Measurements from ENCODE around the gene PRICKLE2. TPM values are rescaled to one million over a fixed set of nuclear protein-coding genes. Genes with fewer than 3 reads are reported as not detected.

PRICKLE2 gene
- total RNA-seq, 1 donor from 2014 or later = not detected

DNA sequence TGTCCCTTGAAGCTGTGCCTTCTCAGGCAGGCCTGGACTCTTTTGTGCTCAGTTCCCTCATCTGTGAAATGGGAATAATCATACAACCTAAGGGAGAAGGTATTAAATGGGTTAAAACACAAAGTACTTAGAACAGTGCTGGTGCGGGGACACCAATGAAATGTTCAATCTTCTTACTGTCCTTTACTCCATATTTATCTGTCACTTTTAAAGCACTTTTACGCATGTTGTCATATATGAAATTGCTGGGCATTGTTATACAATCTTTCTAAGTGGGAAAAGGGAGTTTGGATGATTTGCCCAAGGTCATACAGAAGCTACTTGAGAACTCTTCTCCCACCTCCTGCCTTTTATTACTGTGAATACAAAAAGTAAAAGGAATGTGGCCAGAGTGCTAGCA lies 114.2 kb downstream of the PRICKLE2 start:
- Mint-ChIP-seq H3K9me3 (no peaks in the 10 kb centered on the region), H3K27me3 (ENCODE audit: insufficient read depth) (no peaks in the 10 kb centered on the region), H3K4me3 (no peak overlapping the region), H3K4me1 (ENCODE audit: low read depth) (no peaks in the 10 kb centered on the region), H3K27ac (no peak overlapping the region), H3K36me3 (ENCODE audit: low read depth) (no peaks in the 10 kb centered on the region)
- intact Hi-C loops (cut with micrococcal nuclease) = no loop called here
- no peak for DNase-seq (ENCODE audit: low spot score)

DNA sequence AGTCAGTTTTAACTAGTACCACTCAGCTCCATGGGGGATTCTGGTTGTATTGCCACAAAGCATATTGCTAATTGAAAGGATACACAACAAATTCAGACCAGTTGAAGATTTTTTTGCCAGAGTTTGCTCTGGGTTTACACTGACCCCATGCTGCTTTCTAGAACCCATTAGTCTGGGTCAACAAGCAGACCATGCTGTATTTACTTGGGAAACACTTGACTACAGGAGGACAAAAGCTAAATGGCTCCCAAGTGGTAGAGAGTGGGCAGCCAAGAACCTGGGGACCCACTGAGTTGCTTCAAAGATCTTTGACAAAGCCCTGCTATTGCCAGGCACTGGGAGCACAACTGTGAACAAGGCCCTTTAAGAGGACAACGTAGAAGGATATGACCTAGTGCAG lies 115.2 kb downstream of the PRICKLE2 start:
- intact Hi-C loops (cut with micrococcal nuclease) = no loop called here
- Mint-ChIP-seq H3K4me3 (no peak overlapping the region), H3K36me3 (ENCODE audit: low read depth) (no peaks in the 10 kb centered on the region)

GRCh38 chr3:64109438-64109837 lies 115.8 kb downstream of the PRICKLE2 start:
- DNase-seq (ENCODE audit: low spot score) = no peak
- intact Hi-C loops (cut with micrococcal nuclease) = no loop called here
- Mint-ChIP-seq H3K36me3 (ENCODE audit: low read depth) (no peaks in the 10 kb centered on the region), H3K4me1 (ENCODE audit: low read depth) (no peaks in the 10 kb centered on the region), H3K27ac (no peak overlapping the region), H3K27me3 (ENCODE audit: insufficient read depth) (no peaks in the 10 kb centered on the region), H3K9me3 (no peaks in the 10 kb centered on the region), H3K4me3 (no peak overlapping the region)

More for the DNA sequence above, 115.2 kb downstream of the PRICKLE2 start:
- Mint-ChIP-seq H3K27ac (no peak overlapping the region), H3K4me1 (ENCODE audit: low read depth) (no peaks in the 10 kb centered on the region), H3K27me3 (ENCODE audit: insufficient read depth) (no peaks in the 10 kb centered on the region), H3K9me3 (no peaks in the 10 kb centered on the region)
- no peak for DNase-seq (ENCODE audit: low spot score)

- intact Hi-C loops (cut with micrococcal nuclease) = no loop called here
- H3K27me3 Mint-ChIP-seq (ENCODE audit: insufficient read depth) = no peaks in the 10 kb centered on the region
- H3K9me3 Mint-ChIP-seq = no peaks in the 10 kb centered on the region
- DNase-seq (ENCODE audit: low spot score) = no peak
- H3K4me3 Mint-ChIP-seq = no peak overlapping the region
- no peak overlapping the region for H3K27ac Mint-ChIP-seq
- no peaks in the 10 kb centered on the region for H3K4me1 Mint-ChIP-seq (ENCODE audit: low read depth)
- H3K36me3 Mint-ChIP-seq (ENCODE audit: low read depth) = no peaks in the 10 kb centered on the region
These were observed 116.4 kb downstream of the PRICKLE2 start for GRCh38 chr3:64108784-64109317.

DNA sequence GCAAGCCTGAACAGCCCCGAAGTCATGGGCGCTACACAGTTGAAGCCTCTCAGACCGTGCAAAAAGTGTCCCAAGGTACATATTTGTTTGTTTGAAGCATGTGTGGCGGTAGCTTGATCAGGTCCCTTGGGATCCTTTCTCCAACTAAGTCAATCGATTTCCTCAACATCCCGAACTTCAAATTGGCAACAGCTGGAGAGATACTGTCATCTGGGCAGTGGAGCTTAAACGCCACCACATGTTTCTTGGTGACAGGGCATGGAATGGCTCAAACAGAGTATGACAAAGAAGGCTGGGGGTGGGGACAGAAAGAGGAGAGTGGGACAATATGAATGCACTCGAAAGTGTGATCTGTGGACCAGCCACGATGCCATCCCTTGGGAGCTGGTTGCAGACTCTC lies 117.0 kb downstream of the PRICKLE2 start:
- Mint-ChIP-seq H3K27ac (no peak overlapping the region), H3K36me3 (ENCODE audit: low read depth) (no peaks in the 10 kb centered on the region), H3K4me3 (no peak overlapping the region), H3K4me1 (ENCODE audit: low read depth) (no peaks in the 10 kb centered on the region), H3K27me3 (ENCODE audit: insufficient read depth) (no peaks in the 10 kb centered on the region), H3K9me3 (no peaks in the 10 kb centered on the region)
- DNase-seq (ENCODE audit: low spot score) = no peak
- intact Hi-C loops (cut with micrococcal nuclease) = no loop called here

GRCh38 chr3:64107190-64107589 lies 118.1 kb downstream of the PRICKLE2 start:
- no peak for DNase-seq (ENCODE audit: low spot score)
- H3K36me3 Mint-ChIP-seq (ENCODE audit: low read depth) = no peaks in the 10 kb centered on the region
- no peaks in the 10 kb centered on the region for H3K27me3 Mint-ChIP-seq (ENCODE audit: insufficient read depth)
- H3K9me3 Mint-ChIP-seq = no peaks in the 10 kb centered on the region
- H3K27ac Mint-ChIP-seq = no peak overlapping the region
- H3K4me3 Mint-ChIP-seq = no peak overlapping the region
- H3K4me1 Mint-ChIP-seq (ENCODE audit: low read depth) = no peaks in the 10 kb centered on the region
- intact Hi-C loops (cut with micrococcal nuclease) = no loop called here

GRCh38 chr3:64105816-64106215 lies 119.5 kb downstream of the PRICKLE2 start:
- H3K9me3 Mint-ChIP-seq = no peaks in the 10 kb centered on the region
- H3K36me3 Mint-ChIP-seq (ENCODE audit: low read depth) = no peaks in the 10 kb centered on the region
- no peak overlapping the region for H3K4me3 Mint-ChIP-seq
- peaks cover 1% of the 10 kb centered on the region for H3K27me3 Mint-ChIP-seq (ENCODE audit: insufficient read depth)
- H3K4me1 Mint-ChIP-seq (ENCODE audit: low read depth) = no peaks in the 10 kb centered on the region
- no peak for DNase-seq (ENCODE audit: low spot score)
- H3K27ac Mint-ChIP-seq = no peak overlapping the region
- intact Hi-C loops (cut with micrococcal nuclease) = no loop called here

- intact Hi-C loops (cut with micrococcal nuclease) = no loop called here
- Mint-ChIP-seq H3K36me3 (ENCODE audit: low read depth) (no peaks in the 10 kb centered on the region), H3K9me3 (no peaks in the 10 kb centered on the region), H3K4me1 (ENCODE audit: low read depth) (no peaks in the 10 kb centered on the region), H3K27me3 (ENCODE audit: insufficient read depth) (peaks cover 1% of the 10 kb centered on the region), H3K4me3 (no peak overlapping the region), H3K27ac (no peak overlapping the region)
- DNase-seq (ENCODE audit: low spot score) = no peak
These were observed 120.6 kb downstream of the PRICKLE2 start for GRCh38 chr3:64104691-64105111.

DNA sequence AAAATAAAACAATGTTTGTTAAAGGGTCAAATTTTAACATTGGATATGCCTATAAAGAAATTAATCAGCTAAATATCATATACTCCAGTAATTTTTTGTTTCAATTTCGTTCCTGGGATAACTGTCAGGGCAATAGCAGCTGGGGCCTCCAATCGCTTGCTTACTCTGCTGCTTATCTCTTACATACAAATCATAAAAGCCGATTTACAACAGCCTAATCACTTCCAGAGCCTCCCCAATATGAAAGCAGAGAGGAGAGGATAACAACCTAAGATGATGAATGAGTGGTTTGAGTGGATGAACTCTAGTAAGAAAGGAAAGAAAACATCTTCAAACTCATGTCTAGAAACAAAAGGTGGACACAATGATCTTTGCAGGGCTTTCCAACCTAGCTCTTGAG lies 121.3 kb downstream of the PRICKLE2 start:
- no peak for DNase-seq (ENCODE audit: low spot score)
- Mint-ChIP-seq H3K4me3 (no peak overlapping the region), H3K27me3 (ENCODE audit: insufficient read depth) (peaks cover 1% of the 10 kb centered on the region), H3K36me3 (ENCODE audit: low read depth) (no peaks in the 10 kb centered on the region), H3K4me1 (ENCODE audit: low read depth) (no peaks in the 10 kb centered on the region), H3K27ac (no peak overlapping the region), H3K9me3 (no peaks in the 10 kb centered on the region)
- intact Hi-C loops (cut with micrococcal nuclease) = no loop called here

GRCh38 chr3:64103131-64103530 lies 122.1 kb downstream of the PRICKLE2 start:
- no peaks in the 10 kb centered on the region for H3K4me1 Mint-ChIP-seq (ENCODE audit: low read depth)
- H3K9me3 Mint-ChIP-seq = no peaks in the 10 kb centered on the region

GRCh38 chr3:64102147-64102546 lies 123.1 kb downstream of the PRICKLE2 start:
- Mint-ChIP-seq H3K27ac (no peak overlapping the region), H3K27me3 (ENCODE audit: insufficient read depth) (peaks cover 1% of the 10 kb centered on the region), H3K9me3 (no peaks in the 10 kb centered on the region), H3K36me3 (ENCODE audit: low read depth) (no peaks in the 10 kb centered on the region), H3K4me3 (no peak overlapping the region), H3K4me1 (ENCODE audit: low read depth) (no peaks in the 10 kb centered on the region)
- intact Hi-C loops (cut with micrococcal nuclease) = no loop called here
- no peak for DNase-seq (ENCODE audit: low spot score)

More at GRCh38 chr3:64103131-64103530, 122.1 kb downstream of the PRICKLE2 start:
- Mint-ChIP-seq H3K27me3 (ENCODE audit: insufficient read depth) (peaks cover 1% of the 10 kb centered on the region), H3K27ac (no peak overlapping the region), H3K4me3 (no peak overlapping the region), H3K36me3 (ENCODE audit: low read depth) (no peaks in the 10 kb centered on the region)
- DNase-seq (ENCODE audit: low spot score) = no peak
- intact Hi-C loops (cut with micrococcal nuclease) = no loop called here

GRCh38 chr3:64099316-64099715 lies 126.0 kb downstream of the PRICKLE2 start:
- DNase-seq (ENCODE audit: low spot score) = no peak
- H3K4me1 Mint-ChIP-seq (ENCODE audit: low read depth) = no peaks in the 10 kb centered on the region
- H3K27ac Mint-ChIP-seq = no peak overlapping the region
- H3K9me3 Mint-ChIP-seq = no peaks in the 10 kb centered on the region
- intact Hi-C loops (cut with micrococcal nuclease) = no loop called here
- peaks cover 1% of the 10 kb centered on the region for H3K27me3 Mint-ChIP-seq (ENCODE audit: insufficient read depth)
- no peak overlapping the region for H3K4me3 Mint-ChIP-seq
- H3K36me3 Mint-ChIP-seq (ENCODE audit: low read depth) = no peaks in the 10 kb centered on the region

GRCh38 chr3:64098670-64099069 lies 126.6 kb downstream of the PRICKLE2 start:
- Mint-ChIP-seq H3K36me3 (ENCODE audit: low read depth) (no peaks in the 10 kb centered on the region), H3K4me1 (ENCODE audit: low read depth) (no peaks in the 10 kb centered on the region), H3K4me3 (no peak overlapping the region), H3K27ac (no peak overlapping the region), H3K27me3 (ENCODE audit: insufficient read depth) (peaks cover 1% of the 10 kb centered on the region), H3K9me3 (no peaks in the 10 kb centered on the region)
- intact Hi-C loops (cut with micrococcal nuclease) = no loop called here
- DNase-seq (ENCODE audit: low spot score) = no peak

DNA sequence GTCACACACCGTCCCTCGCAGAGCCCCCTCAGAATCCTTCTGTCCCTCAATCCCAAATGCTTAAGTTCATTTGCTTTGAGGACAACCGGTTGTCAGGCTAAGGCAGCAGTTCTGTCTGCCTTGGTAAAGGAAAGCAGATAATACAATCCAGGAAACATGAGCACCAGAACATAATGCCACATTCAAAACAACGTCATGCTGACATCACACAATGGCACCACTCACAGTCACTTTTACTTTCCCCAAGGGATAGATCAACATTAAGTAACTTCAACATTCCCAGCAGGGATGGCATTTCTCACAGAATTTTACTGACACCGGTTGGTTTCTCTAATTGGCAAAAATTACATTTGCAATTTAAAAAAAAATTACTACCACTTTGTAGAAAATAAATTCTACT lies 127.3 kb downstream of the PRICKLE2 start:
- no peak overlapping the region for H3K4me3 Mint-ChIP-seq
- no peak for DNase-seq (ENCODE audit: low spot score)
- no peaks in the 10 kb centered on the region for H3K9me3 Mint-ChIP-seq
- no peak overlapping the region for H3K27ac Mint-ChIP-seq
- H3K36me3 Mint-ChIP-seq (ENCODE audit: low read depth) = no peaks in the 10 kb centered on the region
- intact Hi-C loops (cut with micrococcal nuclease) = no loop called here
- peaks cover 4% of the 10 kb centered on the region for H3K27me3 Mint-ChIP-seq (ENCODE audit: insufficient read depth)
- H3K4me1 Mint-ChIP-seq (ENCODE audit: low read depth) = no peaks in the 10 kb centered on the region

Data from activated T-helper 1 cell treated with anti-CD3 and anti-CD28 coated beads, Interleukin-12 subunit alpha, Interleukin-12 subunit beta, Interleukin-2, Interleukin-4 antibody, amounts not matched to agents 30 ng/mL and 10 ng/mL and 1 ng/mL, durations not matched to agents 14 hours and 24 hours and 36 hours (primary cell).